HG03432 (cell line): ENCODE measurements around the gene TET3.
"Not testable (repeated sequence)": the region's sequence is repeated elsewhere in the genome, so short reads cannot be mapped to it uniquely, and the experiment has no call there.

Experiments used
- ATAC-seq: cut with Tn5 transposase; IDR thresholded peaks from one replicate; pipeline ENCODE4 v1.9.1; 2021; ENCODE audit warnings: mild to moderate bottlenecking, moderate library complexity; ENCODE audit not compliant: unreplicated experiment

The TET3 gene

DNA sequence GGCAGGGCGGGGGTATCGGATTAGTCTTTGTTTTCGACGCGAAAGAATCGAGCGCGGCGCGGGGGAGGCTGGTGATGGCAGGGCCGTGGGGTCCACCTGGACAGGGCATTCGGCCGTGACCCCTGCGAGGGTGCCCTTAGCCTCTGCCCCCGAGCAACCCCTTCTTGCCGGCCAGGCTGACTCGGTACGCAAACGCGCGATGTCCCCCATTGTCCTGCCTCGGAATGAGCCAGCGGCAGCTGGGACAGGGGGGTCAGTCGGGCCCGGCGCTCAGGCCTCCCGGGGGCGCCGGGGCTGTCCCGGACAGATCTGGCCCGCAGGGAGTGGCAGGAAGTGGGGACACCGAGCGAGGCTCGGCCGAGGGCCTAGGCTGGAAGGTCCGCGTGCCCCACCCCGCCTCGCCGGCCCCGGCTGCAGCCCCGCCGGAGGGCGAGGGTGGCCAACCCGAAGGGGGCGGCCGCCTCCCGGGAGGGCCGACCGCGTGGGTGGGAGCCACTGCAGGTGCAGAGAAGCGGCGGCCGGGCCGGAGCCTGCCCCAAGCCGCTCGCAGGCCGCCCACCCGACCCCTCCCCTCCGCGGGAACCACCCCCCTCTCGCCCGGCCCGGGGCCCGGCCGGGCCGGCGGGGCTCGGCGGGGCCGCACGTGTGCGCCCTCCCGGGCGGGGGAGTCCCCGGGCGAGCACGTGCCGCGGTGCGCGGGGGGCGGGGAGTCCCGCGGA, at the start of gene TET3:
Gene TET3 (plus strand): TSS at position 708 of the 719 bp plus-strand sequence. CDS start 1,494 bp downstream, outside the sequence.
- ATAC-seq, result peak; percentile 48

DNA sequence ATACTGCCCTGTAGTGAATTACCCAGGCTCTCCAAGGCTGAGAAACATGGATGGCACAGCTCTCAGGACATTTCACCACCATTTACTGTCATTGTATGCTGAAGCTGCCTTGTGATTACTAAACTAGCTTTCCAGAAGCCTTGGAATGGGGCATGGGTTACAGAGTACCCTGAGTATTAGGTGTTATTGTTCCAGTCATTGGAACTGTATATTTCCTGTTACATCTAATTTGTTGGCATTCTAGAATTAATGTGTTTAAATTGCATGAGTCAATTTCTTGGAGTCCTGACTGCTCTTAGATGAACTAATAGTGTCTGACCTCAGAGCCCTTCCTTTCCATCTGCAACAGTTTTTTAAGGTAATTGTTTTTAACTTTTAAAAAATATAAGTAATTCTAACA, 49.1 kb upstream of the TET3 start:
- no peak for ATAC-seq

DNA sequence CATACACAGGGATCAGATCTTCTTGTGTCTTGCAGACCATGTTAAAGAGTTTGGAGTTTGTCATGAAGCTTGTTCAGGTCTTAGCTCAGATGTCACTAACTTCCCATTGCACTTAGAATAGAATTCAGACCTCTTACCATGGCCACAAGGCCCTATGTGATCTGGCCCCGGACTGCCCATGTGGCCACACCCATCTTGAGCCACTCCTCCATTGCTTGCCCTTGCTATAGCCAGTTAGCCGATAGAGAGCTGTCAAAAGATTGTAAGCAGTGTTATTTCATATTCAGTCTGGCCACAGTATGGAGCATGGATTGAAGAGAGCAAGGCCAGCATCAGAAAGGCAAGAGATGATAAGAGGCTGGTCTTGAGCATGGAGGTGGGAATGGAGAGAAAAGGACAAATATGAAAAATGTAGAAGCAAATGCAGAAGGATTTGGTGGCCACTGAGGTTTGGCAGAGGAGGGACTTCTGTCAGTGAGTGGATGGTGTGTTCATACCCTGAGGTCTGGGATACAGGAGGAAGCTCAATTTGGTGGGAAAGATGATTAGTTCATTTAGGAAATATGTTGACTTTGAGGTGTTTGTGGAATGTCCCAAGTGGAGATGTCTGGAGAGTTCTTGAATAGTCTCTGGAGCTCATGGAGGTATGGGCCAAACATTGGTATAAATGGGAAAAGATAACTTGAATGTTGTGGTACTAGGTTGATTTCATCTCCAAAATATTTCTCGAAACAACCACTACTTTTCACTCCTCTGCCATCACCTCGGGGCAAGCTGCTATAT, 47.4 kb upstream of the TET3 start:
- no peak for ATAC-seq

DNA sequence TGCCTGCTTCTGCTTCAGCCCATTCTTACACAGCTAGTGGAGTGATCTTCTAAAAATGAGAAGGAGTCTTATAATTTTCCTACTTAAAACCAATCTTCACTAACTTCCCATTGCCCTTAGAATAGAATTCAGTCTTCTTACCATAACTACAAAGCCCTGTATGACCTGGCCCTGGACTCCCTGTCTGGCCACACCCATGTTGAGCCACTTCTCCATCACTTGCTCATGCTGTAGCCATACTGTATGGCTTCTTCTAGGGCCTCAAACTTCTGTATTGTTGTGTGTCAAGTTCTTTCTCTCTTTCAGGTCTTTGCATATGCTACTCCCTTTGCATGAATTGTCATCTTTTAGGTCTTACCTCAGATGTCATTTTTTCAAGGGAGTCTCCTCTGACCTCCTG, 46.8 kb upstream of the TET3 start:
- no peak for ATAC-seq

DNA sequence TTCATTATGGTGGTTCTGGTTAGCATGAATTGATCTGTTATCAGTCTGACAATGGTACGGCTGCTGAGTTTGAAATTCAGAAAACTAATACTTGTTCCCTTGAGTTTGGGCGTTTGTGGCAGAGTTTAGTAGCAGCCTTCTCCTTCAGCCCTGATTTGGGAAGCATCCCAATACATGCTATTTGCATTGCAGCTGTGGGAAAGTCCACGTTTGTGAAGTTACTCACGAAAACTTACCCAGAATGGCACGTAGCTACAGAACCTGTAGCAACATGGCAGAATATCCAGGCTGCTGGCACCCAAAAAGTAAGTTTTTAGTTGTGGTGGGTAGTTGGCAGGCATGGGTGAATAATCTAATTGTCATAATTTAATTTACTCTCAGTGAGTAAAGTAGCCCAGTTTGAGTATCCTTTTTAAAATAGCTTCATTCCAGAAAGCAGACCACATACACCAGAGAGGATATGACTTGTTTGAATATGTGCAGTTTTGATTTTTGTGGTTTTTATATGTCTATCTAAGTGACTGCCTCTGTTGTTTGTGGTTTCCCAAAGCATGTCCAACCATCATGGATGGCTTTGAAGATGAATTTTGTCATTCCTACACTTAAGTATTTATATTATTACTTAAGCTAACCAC, 45.9 kb upstream of the TET3 start:
- no peak for ATAC-seq

DNA sequence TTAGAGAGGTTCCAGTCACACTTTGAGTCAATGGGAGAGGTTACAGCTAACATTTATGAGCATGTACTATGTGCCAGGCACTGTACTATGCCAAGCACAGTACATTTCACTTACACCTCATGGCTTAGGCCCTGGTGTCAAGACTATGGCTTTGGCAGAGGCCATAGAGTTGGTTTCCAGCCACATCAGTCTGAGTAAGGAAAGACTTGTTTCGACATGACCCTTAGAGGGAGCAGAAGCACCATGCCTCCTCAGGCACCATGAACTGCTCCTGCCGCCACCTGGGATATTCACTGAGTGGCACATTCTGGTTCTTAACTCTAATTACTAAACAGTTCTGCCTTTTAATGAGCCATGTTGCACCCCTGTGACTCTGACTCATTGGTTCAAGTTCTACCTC, 45.3 kb upstream of the TET3 start:
- no peak for ATAC-seq

DNA sequence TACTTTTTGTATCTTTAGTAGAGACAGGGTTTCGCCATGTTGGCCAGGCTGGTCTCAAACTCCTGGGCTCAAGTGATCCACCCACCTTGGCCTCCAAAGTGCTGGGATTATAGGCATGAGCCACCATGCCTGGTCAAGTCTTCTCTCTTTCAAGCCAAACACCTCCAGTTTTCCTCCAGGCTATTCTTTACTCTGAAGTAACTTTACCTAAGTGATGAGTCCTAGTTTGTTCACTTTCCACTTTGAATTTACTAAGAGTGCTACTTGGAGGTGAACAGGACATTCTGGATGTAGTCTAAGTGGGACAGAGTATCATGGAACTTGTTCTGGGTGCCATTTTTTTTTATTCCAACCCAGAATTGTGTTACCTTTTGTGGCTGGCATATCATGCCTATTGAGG, 44.6 kb upstream of the TET3 start:
- ATAC-seq, result not testable (repeated sequence)

DNA sequence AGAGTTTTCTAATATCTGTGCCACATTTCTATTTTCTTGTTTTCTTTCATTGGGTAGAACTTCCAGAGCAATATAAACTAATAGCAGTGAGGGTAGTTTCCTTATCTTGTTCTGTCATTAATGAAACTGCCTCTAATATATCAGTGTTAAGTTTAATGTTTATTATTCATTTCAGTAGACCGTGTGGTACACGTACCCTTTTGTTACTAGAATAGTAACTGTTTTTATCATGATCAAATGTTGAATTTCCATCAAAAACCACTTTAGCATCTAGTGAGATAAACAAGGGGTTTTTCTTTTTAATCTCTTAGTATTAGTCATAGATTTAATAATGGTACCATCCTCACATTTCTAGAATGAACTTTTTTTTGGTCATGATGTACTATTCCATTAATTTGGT, 42.0 kb upstream of the TET3 start:
- no peak for ATAC-seq

DNA sequence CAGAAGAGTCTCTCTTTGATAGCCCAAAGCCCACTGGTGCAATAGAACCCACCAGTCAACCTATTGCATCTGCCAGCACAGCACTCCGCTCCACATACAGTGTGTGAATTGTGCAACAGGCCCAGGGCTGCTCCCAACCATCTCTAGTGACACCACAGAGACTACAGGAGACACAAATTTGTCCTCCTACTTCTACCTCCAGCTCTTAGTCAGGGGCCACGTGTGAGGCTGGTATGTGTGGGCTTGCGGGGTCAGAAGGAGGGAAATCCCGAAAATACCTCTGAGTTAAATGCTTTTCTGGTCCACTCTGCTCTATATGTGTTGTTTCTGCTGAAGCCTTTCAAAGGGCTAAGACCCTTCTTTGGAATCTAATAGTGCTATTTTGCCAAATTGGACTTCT, 40.0 kb upstream of the TET3 start:
- peak; percentile 50 for ATAC-seq

DNA sequence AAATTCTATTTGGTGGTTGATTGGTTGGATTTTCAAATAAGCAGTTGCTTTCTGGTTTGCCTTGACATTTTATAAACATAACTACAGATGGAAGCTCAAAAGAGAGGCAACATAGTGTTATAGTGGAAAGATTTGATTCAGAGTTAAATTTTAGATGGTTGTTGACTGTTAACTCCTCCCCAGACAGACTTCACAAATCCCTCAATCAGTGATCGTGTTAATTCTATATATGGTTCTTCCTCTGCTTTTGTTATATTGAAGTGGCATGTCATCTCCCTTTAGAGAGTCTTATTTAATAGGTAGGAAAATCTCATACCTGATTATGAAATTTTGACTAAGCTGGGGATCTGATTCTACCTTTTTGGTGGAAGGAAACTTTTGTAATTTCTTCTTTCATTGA, 38.5 kb upstream of the TET3 start:
- no peak for ATAC-seq

DNA sequence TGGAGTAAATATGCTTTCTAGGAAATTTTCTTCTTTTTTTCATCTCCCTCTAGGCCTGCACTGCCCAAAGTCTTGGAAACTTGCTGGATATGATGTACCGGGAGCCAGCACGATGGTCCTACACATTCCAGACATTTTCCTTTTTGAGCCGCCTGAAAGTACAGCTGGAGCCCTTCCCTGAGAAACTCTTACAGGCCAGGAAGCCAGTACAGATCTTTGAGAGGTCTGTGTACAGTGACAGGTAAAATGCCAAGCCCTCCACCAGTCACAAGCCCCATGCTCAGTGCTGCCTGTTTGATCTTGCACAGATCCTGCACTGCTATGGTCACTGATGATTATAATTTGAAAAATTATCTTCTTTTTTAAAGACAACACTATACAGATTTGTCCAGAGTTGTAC, 38.0 kb upstream of the TET3 start:
- no peak for ATAC-seq

DNA sequence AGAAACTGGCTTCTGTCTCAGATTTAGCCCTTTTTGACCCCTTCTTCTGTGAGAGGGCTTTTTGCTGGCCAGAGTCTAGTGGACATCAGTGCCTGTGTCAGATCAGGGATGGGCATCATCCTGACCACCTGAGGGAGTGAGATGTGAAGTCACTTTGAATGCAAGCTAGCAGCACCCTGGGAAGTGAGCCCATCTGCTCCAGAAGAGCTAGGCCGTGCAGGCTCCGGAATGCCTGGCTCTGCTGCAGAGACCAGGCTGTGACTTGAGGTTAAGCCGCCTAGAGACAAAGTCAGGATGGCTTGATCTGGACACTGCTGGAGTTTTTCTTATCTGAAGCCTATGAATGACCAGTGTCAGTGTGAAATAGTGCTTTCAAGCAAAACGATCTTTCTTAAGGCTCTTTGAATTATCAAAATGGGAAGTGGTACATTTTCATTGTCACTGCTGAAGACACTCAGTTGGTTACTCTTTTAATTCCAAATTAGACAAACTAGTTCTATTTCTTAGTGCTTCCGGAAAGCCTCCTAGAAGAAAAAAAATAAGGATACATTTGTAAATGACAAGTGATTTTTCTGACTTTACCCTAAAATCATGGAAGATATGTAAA, 37.2 kb upstream of the TET3 start:
- ATAC-seq, result no peak

DNA sequence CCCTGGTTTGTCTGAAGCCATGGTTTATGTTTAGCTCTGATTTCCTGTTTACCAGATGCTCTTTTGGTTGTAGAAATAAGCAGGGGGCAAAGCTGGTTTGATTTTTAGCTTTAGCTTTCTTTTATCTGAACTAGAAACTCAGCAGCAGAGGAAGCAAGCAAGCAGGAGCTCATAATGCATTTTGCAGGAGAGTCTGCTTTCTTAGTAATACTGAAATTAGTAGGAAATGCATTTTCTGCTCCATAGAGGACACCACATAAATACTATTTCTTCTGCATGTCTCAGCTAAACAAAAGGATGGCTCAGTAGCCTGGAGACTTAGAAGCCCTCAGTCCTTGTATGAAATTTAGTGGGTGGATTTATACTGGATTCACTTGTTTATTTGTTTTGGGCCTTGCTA, 34.9 kb upstream of the TET3 start:
- ATAC-seq, result no peak

DNA sequence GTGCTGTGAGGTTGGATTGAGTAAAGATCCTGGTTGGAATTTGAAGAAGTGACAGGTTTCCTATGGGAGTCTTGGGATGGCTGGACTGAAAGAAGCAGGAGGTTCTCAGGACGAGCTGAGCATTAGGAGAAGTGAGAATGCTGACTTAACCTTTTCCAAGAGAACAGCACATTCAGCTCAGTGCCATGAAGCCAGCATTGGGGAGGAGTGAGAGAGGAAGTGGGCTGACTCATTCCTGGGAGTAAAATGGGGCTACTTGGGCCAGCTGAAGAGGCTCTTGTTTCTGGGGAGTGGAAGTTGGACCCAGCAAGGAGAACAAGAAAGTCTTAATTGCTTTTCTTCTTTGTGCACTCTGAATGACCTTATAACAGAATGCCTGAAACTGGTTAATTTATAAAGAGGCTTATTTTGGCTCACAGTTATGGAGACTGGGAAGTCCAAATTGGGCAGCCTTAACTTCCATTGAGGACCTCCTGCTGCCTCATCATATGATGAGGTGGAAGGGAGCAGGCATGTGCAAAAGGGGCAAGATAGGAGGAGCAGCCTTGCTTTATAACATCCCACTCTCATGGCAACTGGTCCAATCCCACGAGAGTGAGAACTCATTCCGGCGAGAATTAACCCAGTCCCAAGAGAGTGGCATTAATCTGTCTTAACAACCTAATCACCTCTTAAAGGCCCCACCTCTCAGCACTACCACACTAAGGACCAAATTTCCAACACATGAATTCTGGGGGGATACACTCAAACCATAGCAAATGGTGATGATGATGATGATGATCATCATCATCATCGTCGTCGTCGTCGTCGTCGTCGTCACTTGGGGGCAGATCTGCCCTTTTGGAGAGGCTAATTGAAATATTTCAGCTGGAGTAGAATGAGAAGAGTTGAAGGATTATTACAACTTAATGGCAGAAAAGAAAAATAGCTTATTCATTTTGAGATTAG, 31.9 kb upstream of the TET3 start:
- no peak for ATAC-seq

DNA sequence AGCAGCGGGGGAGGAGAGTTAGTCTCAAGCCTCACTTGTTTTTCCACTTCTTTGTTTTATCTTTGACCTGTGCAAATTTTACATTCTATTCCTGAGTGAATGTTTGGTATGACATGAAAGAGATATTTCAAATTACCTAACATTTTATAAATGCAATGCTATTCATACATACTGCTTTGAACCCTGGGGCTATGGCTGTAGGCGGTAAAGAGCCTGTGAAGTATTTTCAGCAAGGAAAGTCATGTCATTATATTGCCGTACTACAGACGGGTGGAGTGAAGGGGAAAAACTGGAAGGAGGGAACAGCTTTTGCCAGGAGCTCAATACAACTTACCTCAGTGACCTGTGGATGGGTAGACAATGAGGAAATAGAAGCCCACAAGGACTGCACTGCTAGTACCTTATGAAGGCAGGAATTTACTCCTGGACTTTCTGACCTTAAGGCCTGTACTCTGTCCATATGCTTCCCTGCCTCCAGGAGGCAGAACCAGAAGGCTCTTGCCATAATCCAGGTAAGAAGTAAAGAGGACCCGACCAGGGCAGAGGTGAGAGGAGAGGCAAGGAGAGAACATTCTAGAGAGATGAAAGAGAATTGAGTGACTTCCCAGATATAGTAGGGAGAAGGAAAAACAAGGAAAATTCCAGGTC, 28.4 kb upstream of the TET3 start:
- no peak for ATAC-seq

DNA sequence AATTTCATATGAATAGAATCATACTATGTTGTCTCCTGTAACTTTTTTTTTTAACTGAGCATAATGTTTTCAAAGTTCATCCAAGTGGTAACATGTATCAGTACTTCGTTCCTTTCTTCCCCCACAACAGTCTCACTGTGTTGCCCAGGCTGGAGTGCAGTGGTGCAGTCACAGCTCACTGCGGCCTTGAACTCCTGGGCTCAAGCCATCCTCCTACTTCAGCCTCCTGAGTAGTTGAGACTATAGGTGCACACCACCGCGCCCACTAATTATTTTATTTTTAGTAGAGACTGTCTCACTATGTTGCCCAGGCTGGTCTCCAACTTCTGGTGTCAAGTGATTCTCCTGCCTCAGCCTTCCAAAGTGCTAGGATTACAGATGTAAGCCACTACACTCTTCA, 23.4 kb upstream of the TET3 start:
- ATAC-seq, result no peak

DNA sequence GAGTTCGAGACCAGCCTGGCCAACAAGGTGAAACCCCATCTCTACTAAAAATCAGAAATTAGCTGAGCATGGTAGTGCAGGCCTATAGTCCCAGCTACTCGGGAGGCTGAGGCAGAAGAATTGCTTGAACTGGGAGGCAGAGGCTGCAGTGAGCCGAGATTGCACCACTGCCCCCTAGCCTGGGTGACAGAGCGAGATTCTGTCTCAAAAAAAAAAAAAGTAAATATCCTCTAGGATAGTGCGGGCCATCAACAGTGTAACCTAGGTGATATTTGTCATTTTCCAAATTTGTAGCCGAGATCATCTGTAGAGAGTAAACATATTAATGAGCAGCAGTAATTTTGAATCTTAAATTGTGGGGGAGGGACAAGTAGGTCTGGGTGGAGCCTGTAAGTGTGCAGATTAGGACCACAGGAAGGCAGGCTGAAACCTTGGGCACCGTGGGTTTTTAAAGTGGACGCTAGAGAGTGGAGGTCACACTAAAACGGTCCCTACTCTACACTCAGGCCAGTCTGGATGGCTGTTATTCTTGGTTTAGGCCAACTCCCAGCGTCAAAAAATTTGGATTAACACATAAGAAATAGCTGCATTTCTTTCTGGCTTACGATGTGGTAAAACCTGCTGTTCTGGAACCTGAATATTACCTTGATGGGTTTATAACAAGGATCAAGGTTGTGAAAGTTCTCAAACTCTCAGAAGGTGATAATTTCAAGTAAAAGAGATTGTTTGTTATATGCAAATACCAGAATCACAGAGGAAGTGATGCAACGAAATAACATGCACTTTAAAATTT, 22.7 kb upstream of the TET3 start:
- no peak for ATAC-seq

DNA sequence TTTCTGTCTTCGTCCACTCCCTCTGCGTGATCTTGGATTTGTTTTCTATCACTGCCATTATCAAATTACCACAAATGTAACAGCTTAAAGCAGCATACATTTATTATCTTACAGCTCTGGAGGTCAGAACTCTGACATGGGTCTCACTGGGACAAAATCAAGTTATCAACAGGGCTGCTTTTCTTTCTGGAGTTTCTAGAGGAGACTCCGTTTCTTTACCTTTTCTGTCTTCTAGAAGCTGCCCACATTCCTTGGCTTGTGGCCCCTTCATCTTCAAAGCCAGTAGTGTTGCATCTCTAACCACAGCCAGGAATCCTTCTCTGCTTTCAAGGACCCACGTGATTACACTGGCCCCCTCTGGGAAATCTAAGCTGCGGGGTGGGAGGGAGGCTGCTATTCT, 21.9 kb upstream of the TET3 start:
- ATAC-seq, result no peak
